Urinary bladder (tissue), 4 donors: Measurements from ENCODE around the gene KLHL4. TPM values are rescaled to one million over a fixed set of nuclear protein-coding genes. Genes with fewer than 3 reads are reported as not detected.
"Not testable (repeated sequence)": the region's sequence is repeated elsewhere in the genome, so short reads cannot be mapped to it uniquely, and the experiment has no call there.

ENCODE experiments used
- DNase-seq: peaks from one replicate; pipeline ENCODE4 v3.0.0-alpha.2; 2015; ENCODE audit errors: extremely low spot score
- H3K27ac ChIP-seq: one replicate; pipeline ENCODE4 v1.5.1; 2013; ENCODE audit warnings: low read depth, mild to moderate bottlenecking, moderate library complexity
- H3K36me3 ChIP-seq: one replicate; pipeline ENCODE4 v1.6.1; 2013; ENCODE audit warnings: mild to moderate bottlenecking, moderate library complexity; ENCODE audit not compliant: insufficient read depth
- H3K4me1 ChIP-seq: one replicate; pipeline ENCODE4 v1.6.1; 2013; ENCODE audit warnings: mild to moderate bottlenecking, moderate library complexity; ENCODE audit not compliant: insufficient read depth
- H3K4me3 ChIP-seq: one replicate; pipeline ENCODE4 v1.5.1; 2013; ENCODE audit warnings: low read depth, low read length
- WGBS: extraction: QIAGEN DNeasy Blood & Tissue Kit; methylation state at CpG from one replicate; pipeline ENCODE4 v1.1.7; 2013; 5-methylcytosine and 5-hydroxymethylcytosine counted together
- polyA plus RNA-seq: library from polyadenylated mRNA; stranded (reverse); fragments of 200-250 nt; gene quantifications from one replicate; pipeline ENCODE4 v1.2.3, GENCODE V29; 2013
- total RNA-seq: library from RNA; depleted of rRNA; stranded (reverse); fragments of >200 nt; gene quantifications from one replicate; pipeline ENCODE4 v1.2.3, GENCODE V29; 2014
- donor health status: healthy with polysubstance abuse.
- donor health status: healthy.

KLHL4 gene
- total and polyA plus RNA-seq, 2 donors, result 1.1 to 23.8 TPM

DNA sequence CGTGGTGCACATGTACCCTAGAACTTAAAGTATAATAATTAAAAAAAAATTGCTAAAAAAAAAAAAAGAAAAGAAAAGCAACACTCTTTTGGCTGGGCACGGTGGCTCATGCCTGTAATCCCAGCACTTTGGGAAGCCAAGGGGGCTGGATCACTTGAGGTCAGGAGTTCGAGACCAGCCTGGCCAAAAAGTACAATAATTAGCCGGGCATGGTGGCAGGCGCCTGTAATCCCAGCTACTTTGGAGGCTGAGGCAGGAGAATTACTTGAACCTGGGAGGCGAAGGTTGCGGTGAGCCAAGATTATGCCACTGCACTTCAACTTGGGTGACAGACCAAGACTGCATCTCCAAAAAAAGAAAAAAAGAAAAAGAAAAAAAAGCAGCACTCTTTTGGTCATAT is 171.6 kb downstream of the KLHL4 start:
- H3K27ac ChIP-seq, H3K4me3 ChIP-seq, H3K36me3 ChIP-seq, H3K4me1 ChIP-seq, DNase-seq: not testable (repeated sequence)
- 87% methylated on average over 7 of the region's 7 CpGs for WGBS

DNA sequence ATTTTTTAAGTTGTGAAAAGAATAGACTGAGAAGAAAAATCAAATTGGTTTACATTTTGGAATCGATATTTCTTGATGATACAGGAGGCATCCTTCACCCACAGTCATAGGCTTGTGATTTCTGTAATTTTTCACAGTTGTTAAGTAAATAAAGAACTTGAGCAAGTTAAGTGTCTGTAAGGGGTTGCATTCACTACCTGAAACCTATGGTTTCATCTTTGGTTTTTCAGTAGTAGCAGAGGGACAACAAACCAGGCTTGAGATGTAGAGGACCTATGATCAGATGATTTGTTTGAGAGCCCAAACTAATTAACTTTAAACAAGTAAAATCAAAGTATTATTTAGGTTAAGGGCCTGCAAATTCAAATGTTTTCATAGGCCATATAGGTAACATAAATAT is 175.6 kb downstream of the KLHL4 start:
- Histone ChIP-seq H3K27ac (no peak overlapping the region), H3K4me1 (no peaks in the 10 kb centered on the region), H3K36me3 (no peaks in the 10 kb centered on the region), H3K4me3 (no peak overlapping the region)
- DNase-seq, result no peak
- WGBS, result 96% methylated on average over 1 of the region's 1 CpG

DNA sequence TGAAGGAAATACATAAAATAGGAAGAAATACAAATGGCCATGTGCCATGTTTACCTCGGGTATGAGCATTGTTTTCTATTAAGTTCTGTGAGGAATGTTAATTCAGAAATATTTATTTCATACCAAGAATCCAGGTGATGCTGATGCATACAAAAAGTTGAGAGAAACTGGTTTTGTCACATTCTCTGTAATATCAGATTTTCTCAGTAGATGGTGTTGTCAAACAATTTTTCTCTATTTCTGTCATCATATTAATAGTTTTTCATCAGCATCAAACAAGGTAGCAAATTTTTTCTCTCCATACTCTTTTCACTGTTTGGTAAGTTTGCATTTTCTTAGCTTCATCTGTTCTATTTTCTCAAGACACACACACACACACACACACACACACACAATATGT is 179.8 kb downstream of the KLHL4 start:
- DNase-seq, result no peak
- Histone ChIP-seq H3K4me3 (no peak overlapping the region), H3K27ac (no peak overlapping the region), H3K4me1 (no peaks in the 10 kb centered on the region), H3K36me3 (no peaks in the 10 kb centered on the region)
- WGBS, result 83% methylated on average over 1 of the region's 1 CpG

DNA sequence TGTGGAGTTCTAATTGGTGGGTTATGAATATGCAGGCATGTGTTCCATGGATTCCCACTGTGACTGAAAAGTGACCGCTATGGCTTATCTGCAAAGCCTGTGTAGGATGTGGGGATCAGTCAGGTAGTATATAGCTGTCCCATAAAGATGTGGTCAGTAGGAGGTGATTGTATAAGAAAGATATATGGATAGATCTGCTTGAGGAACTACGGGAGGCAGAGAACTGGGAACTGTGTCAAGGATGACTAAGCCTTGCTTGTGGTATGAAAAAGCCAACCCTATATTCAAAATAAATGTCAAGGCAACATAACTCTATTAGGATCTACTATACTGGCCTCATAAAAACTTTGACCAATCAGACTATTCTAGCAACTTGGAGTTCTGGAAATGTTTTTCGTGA is 185.2 kb downstream of the KLHL4 start:
- Histone ChIP-seq H3K4me1 (no peaks in the 10 kb centered on the region), H3K4me3 (no peak overlapping the region), H3K36me3 (no peaks in the 10 kb centered on the region), H3K27ac (no peak overlapping the region)
- DNase-seq, result no peak
- 63% methylated on average over 3 of the region's 3 CpGs for WGBS

DNA sequence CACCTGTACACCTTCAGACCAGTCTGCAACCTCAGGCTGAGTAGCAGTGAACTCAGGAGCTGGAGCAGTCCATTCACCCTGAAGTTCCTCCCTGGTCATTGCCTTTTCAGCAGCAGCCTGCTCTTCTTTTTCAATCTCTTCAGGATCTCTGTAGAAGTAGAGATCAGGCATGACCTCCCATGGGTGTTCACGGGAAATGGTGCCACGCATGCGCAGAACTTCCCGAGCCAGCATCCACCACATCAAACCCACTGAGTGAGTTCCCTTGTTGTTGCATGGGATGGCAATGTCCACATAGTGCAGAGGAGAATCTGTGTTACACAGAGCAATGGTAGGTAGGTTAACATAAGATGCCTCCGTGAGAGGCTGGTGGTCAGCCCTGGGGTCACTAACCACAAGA is 185.9 kb downstream of the KLHL4 start:
- not testable (repeated sequence) for H3K36me3 ChIP-seq, H3K27ac ChIP-seq, DNase-seq, H3K4me1 ChIP-seq, H3K4me3 ChIP-seq
- WGBS, result 73% methylated on average over 1 of the region's 5 CpGs

DNA sequence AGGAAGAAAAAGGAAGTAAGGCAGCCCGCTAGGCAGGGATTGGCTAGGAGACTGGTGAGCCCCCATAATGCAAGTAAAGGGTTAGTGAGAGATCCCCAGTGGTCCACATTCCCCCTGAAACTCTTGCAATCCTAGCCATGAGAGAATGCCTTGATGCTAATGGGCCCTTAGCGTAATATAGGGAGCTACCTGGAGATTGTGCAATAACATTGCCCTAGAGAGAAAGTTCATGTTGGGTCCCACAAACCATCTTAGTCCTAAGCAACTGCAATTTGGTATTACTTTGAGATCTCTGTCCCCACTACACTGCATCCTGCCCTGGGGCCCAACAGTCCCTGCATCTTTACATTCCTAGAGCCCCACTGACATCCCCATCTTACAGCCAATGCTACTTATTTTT is 188.5 kb downstream of the KLHL4 start:
- 86% methylated on average over 2 of the region's 2 CpGs for WGBS
- H3K27ac ChIP-seq, result no peak overlapping the region
- DNase-seq, result no peak
- no peaks in the 10 kb centered on the region for H3K36me3 ChIP-seq
- H3K4me3 ChIP-seq, result no peak overlapping the region
- H3K4me1 ChIP-seq, result no peaks in the 10 kb centered on the region

DNA sequence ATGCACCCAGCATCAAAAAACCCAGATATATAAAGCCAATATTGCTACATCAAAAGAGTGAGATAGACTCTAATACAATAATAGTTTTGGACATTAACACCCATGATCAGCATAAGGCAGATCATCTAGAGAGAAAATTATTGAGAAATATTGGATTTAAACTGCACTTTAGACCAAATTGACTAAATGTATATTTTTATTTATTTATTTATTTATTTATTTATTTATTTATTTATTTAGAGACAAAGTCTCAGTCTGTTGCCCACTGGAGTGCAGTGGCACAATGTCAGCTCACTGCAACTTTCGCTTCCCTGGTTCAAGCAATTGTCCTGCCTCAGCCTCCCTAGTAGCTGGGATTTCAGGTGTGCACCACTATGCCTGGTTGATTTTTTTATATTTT is 193.0 kb downstream of the KLHL4 start:
- Histone ChIP-seq H3K27ac (no peak overlapping the region), H3K36me3 (no peaks in the 10 kb centered on the region), H3K4me1 (no peaks in the 10 kb centered on the region), H3K4me3 (no peak overlapping the region)
- DNase-seq, result no peak
- 91% methylated on average over 1 of the region's 1 CpG for WGBS
